Body of pancreas (tissue), 4 donors: ENCODE measurements around the gene PHLPP2. TPM values are rescaled to one million over a fixed set of nuclear protein-coding genes. Genes with fewer than 3 reads are reported as not detected.

Source experiments
- ATAC-seq: fragments of 150-250 bp; one replicate; pipeline ENCODE4 v1.9.1; 2016
- DNase-seq, 4 donors: peaks; one replicate each; pipeline ENCODE4 v3.0.0-alpha.2; 2019
- H3K27ac ChIP-seq, 4 donors: fragments of 200-600 bp; sonication (generic); 1 replicate in 3 of 4; 2 replicates in 1 of 4; pipeline versions ENCODE4 v1.5.1 to v1.6.1; 2016 to 2019; ENCODE audit warnings: mild to moderate bottlenecking in 1 of 4, mixed read lengths in 1 of 4, moderate library complexity in 1 of 4
- H3K27me3 ChIP-seq, 2 donors: fragments of 200-600 bp; sonication (generic); one replicate each; pipeline ENCODE4 v1.6.0; 2016; ENCODE audit warnings: mild to moderate bottlenecking in 1 of 2
- H3K36me3 ChIP-seq, 2 donors: fragments of 200-600 bp; sonication (generic); replicated peaks in 1 of 2; 2 replicates each; pipeline ENCODE4 v1.5.1; 2016; ENCODE audit warnings: low read depth in 2 of 2; ENCODE audit not compliant: insufficient read depth in 1 of 2
- H3K4me1 ChIP-seq: fragments of 200-600 bp; sonication (generic); one replicate; pipeline ENCODE4 v1.6.0; 2016
- H3K4me3 ChIP-seq, 2 donors: fragments of 200-600 bp; sonication (generic); 1 replicate in 1 of 2; 2 replicates in 1 of 2; pipeline ENCODE4 v1.5.1; 2016 to 2019
- H3K9me3 ChIP-seq, 3 donors: fragments of 200-600 bp; sonication (generic); 1 replicate in 2 of 3; 2 replicates in 1 of 3; pipeline ENCODE4 v1.5.1; 2016
- CTCF ChIP-seq, 7 experiments: fragments of 450-650 bp in 4 of 7; fragments of 200-600 bp in 3 of 7; sonication (generic) in 3 of 7; IDR thresholded peaks; one replicate each; pipeline ENCODE4 v1.5.1; 2016 to 2019; ENCODE audit warnings: antibody characterized with exemption in 7 of 7
- POLR2A ChIP-seq, 3 donors: fragments of 450-650 bp; IDR thresholded peaks; one replicate each; pipeline ENCODE4 v1.6.1; 2016; ENCODE audit warnings: antibody characterized with exemption in 3 of 3, mild to moderate bottlenecking in 2 of 3
- WGBS, 2 donors: methylation state at CpG; one replicate each; pipeline ENCODE4 v1.1.5; 2017; 5-methylcytosine and 5-hydroxymethylcytosine counted together
- intact Hi-C: fragments of 100-400 bp; cut with DNase I; formaldehyde crosslinking; loops from one replicate; pipeline ENCODE4 v1.15.1; 2023
- total RNA-seq, 2 donors: library from RNA; depleted of rRNA; stranded (reverse); fragments of >200 nt; gene quantifications; one replicate each; pipeline ENCODE4 v1.1.0, GENCODE V29; 2016

Gene PHLPP2
- total RNA-seq, 2 donors from 2014 or later: 4.2 to 5.9 TPM

DNA sequence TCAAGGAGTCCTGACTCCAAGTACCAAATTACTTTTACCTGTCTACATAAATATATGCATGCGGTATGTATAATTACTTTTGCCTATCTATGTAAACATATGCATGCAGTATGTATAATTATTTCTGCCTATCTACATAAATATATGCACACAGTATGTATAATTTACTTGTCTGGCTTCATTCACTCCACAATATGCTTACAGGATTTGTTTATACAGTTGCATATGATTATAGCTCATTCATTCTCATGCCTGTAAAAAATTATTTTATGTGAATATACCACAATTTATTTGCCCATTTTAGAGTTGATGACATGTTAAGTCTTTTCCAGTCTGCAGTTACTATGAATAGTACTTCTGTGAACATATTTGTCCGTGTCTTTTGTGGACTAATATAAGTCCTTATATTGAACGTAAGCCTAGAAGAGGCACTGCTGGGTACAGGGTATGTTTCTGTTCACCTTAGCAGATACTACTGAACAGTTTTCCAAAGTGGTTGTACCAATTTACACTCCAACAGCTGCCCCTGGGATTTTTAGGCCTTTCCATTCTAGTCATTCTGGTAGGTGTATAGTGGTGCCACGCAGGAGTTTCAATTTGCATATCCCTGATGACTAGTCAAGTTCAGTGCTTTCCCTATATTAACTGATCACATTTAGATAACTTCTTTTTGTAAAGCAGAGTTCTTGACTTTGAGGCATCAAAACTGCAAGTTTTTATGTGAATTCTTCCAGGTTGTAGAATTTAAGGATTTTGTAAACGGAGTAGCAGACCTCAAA lies 51.5 kb downstream of the PHLPP2 start:
- WGBS, 2 donors: 93 to 98% methylated on average over 5 of the region's 5 CpGs
- no peaks in the 10 kb centered on the region for H3K4me1 ChIP-seq
- DNase-seq (no peak), ATAC-seq (no peak)
- no peaks in the 10 kb centered on the region for H3K36me3 ChIP-seq
- no peak overlapping the region for H3K4me3 ChIP-seq
- intact Hi-C loops: no loop called here
- H3K27ac ChIP-seq: no peak overlapping the region
- H3K9me3 ChIP-seq: no peaks in the 10 kb centered on the region
- H3K27me3 ChIP-seq: no peaks in the 10 kb centered on the region
- TF ChIP-seq POLR2A (IDR thresholded peaks at IDR 0.05) (no peak), CTCF (IDR thresholded peaks at IDR 0.05) (no peak)

DNA sequence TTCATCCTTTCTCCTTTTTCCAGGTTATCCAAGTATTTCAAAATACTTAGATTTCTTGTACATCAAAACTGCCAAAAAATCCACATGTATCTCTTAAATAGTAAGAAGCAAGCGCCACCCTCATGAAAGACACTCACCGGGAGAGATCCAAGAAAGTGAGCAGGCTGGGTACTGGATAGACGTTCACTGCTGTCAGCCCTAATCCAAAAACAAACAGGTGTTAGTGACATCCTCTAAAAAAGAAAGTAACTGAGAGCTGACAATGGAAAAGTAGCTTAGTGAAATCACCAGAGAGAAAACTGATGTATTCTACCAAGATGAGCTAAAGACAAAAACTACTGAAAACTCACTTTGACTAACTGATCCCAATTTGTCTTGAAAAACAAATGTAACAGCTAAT lies 52.4 kb downstream of the PHLPP2 start:
- Histone ChIP-seq H3K9me3 (no peaks in the 10 kb centered on the region), H3K27ac (no peak overlapping the region), H3K36me3 (no peaks in the 10 kb centered on the region), H3K4me1 (peaks cover 4% of the 10 kb centered on the region), H3K4me3 (no peak overlapping the region), H3K27me3 (no peaks in the 10 kb centered on the region)
- intact Hi-C loops: no loop called here
- 70 to 72% methylated on average over 3 of the region's 3 CpGs for WGBS, 2 donors
- DNase-seq (no peak), ATAC-seq (no peak)
- TF ChIP-seq POLR2A (IDR thresholded peaks at IDR 0.05) (no peak), CTCF (IDR thresholded peaks at IDR 0.05) (no peak)

DNA sequence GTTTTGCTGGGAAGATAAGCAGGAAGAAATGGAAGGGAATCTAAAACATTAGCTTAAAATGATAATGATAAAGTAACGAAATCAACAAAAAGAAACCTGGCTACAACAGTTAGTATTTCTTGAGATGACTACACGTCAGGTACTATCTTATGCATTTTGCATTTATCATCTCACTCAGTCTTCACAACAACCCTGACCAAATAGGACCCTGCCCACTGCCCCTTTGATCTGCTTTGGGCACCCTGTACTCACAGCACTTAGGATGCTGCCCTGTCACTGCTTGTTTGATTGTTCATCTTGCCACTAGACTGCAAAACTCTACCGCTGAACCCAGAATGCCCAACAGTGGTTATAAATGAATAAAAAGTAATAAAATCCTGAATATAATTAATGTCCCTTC lies 53.3 kb downstream of the PHLPP2 start:
- Histone ChIP-seq H3K27ac (no peak overlapping the region), H3K9me3 (no peaks in the 10 kb centered on the region), H3K4me3 (no peak overlapping the region), H3K36me3 (no peaks in the 10 kb centered on the region), H3K27me3 (no peaks in the 10 kb centered on the region), H3K4me1 (peaks cover 7% of the 10 kb centered on the region)
- DNase-seq (no peak), ATAC-seq (no peak)
- intact Hi-C loops: no loop called here
- WGBS, 2 donors: 86 to 92% methylated on average over 3 of the region's 3 CpGs
- no peak for TF ChIP-seq CTCF (IDR thresholded peaks at IDR 0.05)

DNA sequence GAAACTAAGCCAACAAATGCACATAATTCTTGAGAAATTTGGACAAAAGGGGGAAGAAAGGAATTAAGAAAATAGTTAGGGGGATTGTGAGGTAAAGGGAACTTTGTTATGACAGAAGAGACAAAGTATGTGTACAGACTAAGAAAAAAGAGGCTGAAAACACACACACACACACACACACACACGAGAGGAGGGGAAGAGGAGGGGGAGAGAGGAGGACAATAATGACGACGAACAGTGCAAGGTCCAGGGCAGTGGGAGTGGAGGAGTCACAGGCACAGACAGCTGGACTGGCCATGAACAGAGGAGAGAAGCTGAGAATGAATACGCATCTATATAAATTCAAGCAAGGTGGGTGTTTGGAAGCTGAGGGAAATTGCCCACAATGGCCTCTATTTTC lies 54.0 kb downstream of the PHLPP2 start:
- 56 to 59% methylated on average over 4 of the region's 4 CpGs for WGBS, 2 donors
- intact Hi-C loops: no loop called here
- DNase-seq (no peak), ATAC-seq (no peak)
- Histone ChIP-seq H3K27me3 (no peaks in the 10 kb centered on the region), H3K36me3 (no peaks in the 10 kb centered on the region), H3K9me3 (no peaks in the 10 kb centered on the region), H3K4me1 (peaks cover 7% of the 10 kb centered on the region), H3K27ac (no peak overlapping the region), H3K4me3 (no peak overlapping the region)
- no peak for TF ChIP-seq POLR2A (IDR thresholded peaks at IDR 0.05)
- no peak for TF ChIP-seq CTCF (IDR thresholded peaks at IDR 0.05)

DNA sequence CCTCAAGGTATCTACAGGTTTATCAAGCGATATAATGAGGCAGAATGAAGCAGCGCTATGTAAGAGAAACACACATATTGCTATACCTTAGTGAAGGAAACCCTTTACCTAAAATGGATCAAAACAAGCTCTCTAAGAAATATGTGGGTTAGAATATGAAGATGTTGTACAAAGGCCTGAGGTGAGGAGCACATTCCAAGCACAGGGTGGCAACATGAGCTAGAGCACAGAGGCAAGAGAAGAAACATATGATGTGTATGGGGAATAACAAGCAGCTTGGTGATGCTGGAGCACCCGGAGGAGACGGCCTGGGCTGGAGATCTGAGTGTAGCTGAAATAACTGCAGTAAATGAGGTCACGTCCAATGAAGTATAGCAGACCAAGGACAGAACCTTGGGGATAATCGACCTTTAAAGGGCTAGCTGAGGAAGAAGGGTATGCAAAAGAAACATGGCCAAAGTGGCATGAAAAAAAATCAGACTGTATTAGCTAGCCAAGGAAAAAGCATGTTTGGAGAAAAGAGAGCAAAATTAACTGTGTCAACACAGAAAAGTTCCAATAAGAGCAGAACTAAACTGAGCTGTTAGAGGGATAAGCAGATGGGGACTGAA lies 54.5 kb downstream of the PHLPP2 start:
- intact Hi-C loops: no loop called here
- Histone ChIP-seq H3K36me3 (no peaks in the 10 kb centered on the region), H3K4me3 (no peak overlapping the region), H3K27me3 (no peaks in the 10 kb centered on the region), H3K9me3 (no peaks in the 10 kb centered on the region), H3K27ac (no peak overlapping the region), H3K4me1 (peaks cover 7% of the 10 kb centered on the region)
- no peak for DNase-seq
- no peak for TF ChIP-seq POLR2A (IDR thresholded peaks at IDR 0.05)
- no peak for TF ChIP-seq CTCF (IDR thresholded peaks at IDR 0.05)
- 70 to 89% methylated on average over 6 of the region's 6 CpGs for WGBS, 2 donors
- no peak for ATAC-seq
